ENCODE results near the gene EIF1. TPM values are rescaled to one million over a fixed set of nuclear protein-coding genes. Genes with fewer than 3 reads are reported as not detected.

EIF1 gene
- polyA plus RNA-seq, 1 donor from 2014 or later, result 257 TPM

DNA sequence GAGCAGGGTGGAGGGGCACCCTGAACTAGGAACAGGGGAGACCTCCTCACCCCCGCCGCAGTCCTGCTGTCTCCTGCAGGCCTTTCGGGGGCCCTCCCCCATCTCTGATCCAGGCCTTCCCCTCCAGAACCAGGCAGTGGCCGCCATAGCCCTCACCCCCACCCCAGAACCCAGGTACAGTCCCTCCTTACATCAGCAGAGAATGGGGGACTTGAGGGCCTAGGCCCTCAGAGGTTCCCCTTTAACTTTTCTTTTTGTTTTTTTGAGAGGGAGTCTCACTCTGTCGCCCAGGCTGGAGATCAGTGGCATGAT is 50.1 kb downstream of the EIF1 start:
- H2AFZ ChIP-seq (ENCODE audit: low read depth, low read length), result no peak overlapping the region
- H3K79me2 ChIP-seq (replicated peaks; ENCODE audit: insufficient read depth, low read length), result no peaks in the 10 kb centered on the region
- no peaks in the 10 kb centered on the region for H4K20me1 ChIP-seq (ENCODE audit: insufficient read depth)
- no peak overlapping the region for H3K4me3 ChIP-seq (ENCODE audit: low read length)
- H3F3A ChIP-seq (ENCODE audit: insufficient read depth, low read length, poor library complexity, severe bottlenecking), result no peaks in the 10 kb centered on the region
- H3K9ac ChIP-seq (ENCODE audit: low read length), result peak overlapping the region; percentile 21
- no peaks in the 10 kb centered on the region for H3K36me3 ChIP-seq (ENCODE audit: insufficient read depth, low read length)
- TF ChIP-seq, protein P1, sequence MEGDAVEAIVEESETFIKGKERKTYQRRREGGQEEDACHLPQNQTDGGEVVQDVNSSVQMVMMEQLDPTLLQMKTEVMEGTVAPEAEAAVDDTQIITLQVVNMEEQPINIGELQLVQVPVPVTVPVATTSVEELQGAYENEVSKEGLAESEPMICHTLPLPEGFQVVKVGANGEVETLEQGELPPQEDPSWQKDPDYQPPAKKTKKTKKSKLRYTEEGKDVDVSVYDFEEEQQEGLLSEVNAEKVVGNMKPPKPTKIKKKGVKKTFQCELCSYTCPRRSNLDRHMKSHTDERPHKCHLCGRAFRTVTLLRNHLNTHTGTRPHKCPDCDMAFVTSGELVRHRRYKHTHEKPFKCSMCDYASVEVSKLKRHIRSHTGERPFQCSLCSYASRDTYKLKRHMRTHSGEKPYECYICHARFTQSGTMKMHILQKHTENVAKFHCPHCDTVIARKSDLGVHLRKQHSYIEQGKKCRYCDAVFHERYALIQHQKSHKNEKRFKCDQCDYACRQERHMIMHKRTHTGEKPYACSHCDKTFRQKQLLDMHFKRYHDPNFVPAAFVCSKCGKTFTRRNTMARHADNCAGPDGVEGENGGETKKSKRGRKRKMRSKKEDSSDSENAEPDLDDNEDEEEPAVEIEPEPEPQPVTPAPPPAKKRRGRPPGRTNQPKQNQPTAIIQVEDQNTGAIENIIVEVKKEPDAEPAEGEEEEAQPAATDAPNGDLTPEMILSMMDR (IDR thresholded peaks at IDR 0.05; ENCODE audit: poor library complexity, severe bottlenecking), result no peak
- TF ChIP-seq SMC3 (conservative IDR thresholded peaks at IDR 0.05; ENCODE audit: poor library complexity) (no peak), TAF1 (IDR thresholded peaks at IDR 0.05; ENCODE audit: low read depth) (no peak), EZH2 (IDR thresholded peaks at IDR 0.05; ENCODE audit: borderline replicate concordance, insufficient read depth, low read length, poor library complexity, severe bottlenecking) (no peak)
- H3K27me3 ChIP-seq (ENCODE audit: insufficient read depth, low read depth, low read length), result peaks cover 41% of the 10 kb centered on the region
- no peak overlapping the region for H3K4me2 ChIP-seq (ENCODE audit: low read length)
- no peaks in the 10 kb centered on the region for H3K9me2 ChIP-seq (ENCODE audit: insufficient read depth, low read length)
- no peak overlapping the region for H3K27ac ChIP-seq (ENCODE audit: low read length)
- no peaks in the 10 kb centered on the region for H3K9me3 ChIP-seq (ENCODE audit: low read length)

DNA sequence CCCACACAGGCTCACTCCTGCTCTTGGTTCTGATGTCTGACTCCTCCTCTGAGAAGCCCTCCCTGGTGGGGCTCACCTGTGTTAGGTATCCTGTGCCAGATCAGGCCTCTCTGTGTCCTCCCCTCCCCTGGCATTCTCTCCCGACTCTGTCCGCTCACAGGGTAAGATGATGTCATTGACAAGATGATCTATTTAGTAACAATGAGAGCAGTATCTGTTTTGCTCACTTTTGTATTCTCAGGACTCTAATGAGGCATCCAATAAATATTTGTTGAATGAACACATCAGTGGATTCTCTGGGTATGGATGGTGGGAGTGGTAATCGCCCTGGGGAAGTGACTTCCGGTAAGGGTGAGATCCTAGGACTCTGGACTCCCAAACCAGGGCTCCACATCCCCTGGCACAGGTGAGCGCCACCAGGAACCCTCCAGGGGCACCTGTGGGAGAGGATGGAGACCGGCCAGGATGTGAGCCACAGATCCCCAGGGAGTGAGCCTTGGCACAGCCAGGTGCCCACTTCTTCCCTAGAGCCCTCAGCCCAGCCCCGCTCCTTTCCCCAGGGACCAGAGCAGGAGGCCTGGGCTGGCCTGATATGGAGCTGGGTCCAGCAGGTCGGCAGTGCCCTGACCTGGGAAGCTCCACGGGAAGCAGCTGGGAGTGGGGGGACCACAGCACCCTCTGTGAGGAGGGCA is 51.1 kb downstream of the EIF1 start:
- Histone ChIP-seq H3K9ac (ENCODE audit: low read length) (no peak overlapping the region), H3K4me2 (ENCODE audit: low read length) (no peak overlapping the region), H3K27me3 (ENCODE audit: insufficient read depth, low read depth, low read length) (peaks cover 31% of the 10 kb centered on the region), H3K36me3 (ENCODE audit: insufficient read depth, low read length) (no peaks in the 10 kb centered on the region), H3K9me3 (ENCODE audit: low read length) (no peaks in the 10 kb centered on the region), H3K4me3 (ENCODE audit: low read length) (no peak overlapping the region), H3K27ac (ENCODE audit: low read length) (no peak overlapping the region), H2AFZ (ENCODE audit: low read depth, low read length) (no peak overlapping the region), H4K20me1 (ENCODE audit: insufficient read depth) (no peaks in the 10 kb centered on the region), H3F3A (ENCODE audit: insufficient read depth, low read length, poor library complexity, severe bottlenecking) (no peaks in the 10 kb centered on the region), H3K9me2 (ENCODE audit: insufficient read depth, low read length) (no peaks in the 10 kb centered on the region), H3K79me2 (replicated peaks; ENCODE audit: insufficient read depth, low read length) (no peaks in the 10 kb centered on the region)
- TF ChIP-seq, protein P1 (IDR thresholded peaks at IDR 0.05; ENCODE audit: poor library complexity, severe bottlenecking), result no peak
- TF ChIP-seq SMC3 (conservative IDR thresholded peaks at IDR 0.05; ENCODE audit: poor library complexity) (no peak), EP300 (conservative IDR thresholded peaks at IDR 0.05; ENCODE audit: poor library complexity, severe bottlenecking) (no peak), TAF1 (IDR thresholded peaks at IDR 0.05; ENCODE audit: low read depth) (no peak), RAD21 (conservative IDR thresholded peaks at IDR 0.05) (no peak), POLR2AphosphoS5 (IDR thresholded peaks at IDR 0.05) (no peak), MXI1 (conservative IDR thresholded peaks at IDR 0.05; ENCODE audit: poor library complexity, severe bottlenecking) (no peak), EZH2 (IDR thresholded peaks at IDR 0.05; ENCODE audit: borderline replicate concordance, insufficient read depth, low read length, poor library complexity, severe bottlenecking) (no peak)
- TF ChIP-seq, protein P2, sequence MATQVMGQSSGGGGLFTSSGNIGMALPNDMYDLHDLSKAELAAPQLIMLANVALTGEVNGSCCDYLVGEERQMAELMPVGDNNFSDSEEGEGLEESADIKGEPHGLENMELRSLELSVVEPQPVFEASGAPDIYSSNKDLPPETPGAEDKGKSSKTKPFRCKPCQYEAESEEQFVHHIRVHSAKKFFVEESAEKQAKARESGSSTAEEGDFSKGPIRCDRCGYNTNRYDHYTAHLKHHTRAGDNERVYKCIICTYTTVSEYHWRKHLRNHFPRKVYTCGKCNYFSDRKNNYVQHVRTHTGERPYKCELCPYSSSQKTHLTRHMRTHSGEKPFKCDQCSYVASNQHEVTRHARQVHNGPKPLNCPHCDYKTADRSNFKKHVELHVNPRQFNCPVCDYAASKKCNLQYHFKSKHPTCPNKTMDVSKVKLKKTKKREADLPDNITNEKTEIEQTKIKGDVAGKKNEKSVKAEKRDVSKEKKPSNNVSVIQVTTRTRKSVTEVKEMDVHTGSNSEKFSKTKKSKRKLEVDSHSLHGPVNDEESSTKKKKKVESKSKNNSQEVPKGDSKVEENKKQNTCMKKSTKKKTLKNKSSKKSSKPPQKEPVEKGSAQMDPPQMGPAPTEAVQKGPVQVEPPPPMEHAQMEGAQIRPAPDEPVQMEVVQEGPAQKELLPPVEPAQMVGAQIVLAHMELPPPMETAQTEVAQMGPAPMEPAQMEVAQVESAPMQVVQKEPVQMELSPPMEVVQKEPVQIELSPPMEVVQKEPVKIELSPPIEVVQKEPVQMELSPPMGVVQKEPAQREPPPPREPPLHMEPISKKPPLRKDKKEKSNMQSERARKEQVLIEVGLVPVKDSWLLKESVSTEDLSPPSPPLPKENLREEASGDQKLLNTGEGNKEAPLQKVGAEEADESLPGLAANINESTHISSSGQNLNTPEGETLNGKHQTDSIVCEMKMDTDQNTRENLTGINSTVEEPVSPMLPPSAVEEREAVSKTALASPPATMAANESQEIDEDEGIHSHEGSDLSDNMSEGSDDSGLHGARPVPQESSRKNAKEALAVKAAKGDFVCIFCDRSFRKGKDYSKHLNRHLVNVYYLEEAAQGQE (IDR thresholded peaks at IDR 0.05; ENCODE audit: borderline replicate concordance), result no peak
